ENCODE data around the gene MYNN. TPM values are rescaled to one million over a fixed set of nuclear protein-coding genes. Genes with fewer than 3 reads are reported as not detected.

Gene MYNN
- polyA plus RNA-seq, 1 donor from 2014 or later = 15.2 TPM

DNA sequence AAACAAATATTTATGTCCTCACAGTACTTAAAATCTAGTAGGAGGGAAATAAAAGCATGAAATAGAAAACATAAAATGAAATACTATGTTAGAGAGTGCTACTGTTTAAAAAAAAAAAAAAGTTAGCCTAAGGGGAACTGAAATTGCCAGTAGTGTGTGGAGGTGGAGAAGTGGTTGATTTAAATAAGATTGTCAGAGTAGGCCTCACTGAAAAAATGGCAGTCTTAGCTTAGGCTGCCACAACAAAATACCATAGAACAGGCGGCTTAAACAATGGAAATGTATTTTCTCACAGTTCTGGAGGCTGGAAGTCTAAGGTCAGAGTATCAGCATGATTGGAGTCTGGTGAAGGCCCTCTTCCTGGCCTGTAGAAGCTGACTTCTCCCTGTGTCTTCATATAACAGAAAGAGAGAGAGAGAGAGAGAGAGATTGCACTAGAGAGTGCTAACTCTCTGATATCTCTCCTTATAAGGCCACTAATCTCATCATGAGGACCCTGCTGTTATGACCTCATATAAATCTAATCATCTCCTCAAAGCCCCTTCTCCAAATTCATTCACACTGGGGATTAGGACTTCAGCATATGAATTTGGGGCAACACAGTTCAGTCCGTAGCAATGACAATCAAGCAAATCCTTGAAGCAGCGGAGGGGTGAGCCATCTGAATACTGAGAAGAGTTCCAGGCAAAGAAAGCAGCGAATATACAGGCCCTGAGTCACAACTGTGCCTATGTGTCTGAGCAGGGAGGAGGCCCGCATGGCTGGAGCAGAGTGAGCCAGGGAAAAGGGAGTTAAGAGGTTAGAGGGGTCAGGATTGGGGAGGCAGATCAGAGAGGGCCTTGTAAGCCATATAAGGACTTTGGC is 63.1 kb downstream of the MYNN start:
- H3K4me1 Mint-ChIP-seq = peaks cover 21 to 26% (median 23%) of the 10 kb centered on the region in 3 donors
- H3K27ac Mint-ChIP-seq = peak overlapping the region; percentile 39 to 84 (median 78)
- H3K4me3 Mint-ChIP-seq = peak overlapping the region in 2 of 4 donors; percentile 3 to 74
- no peaks in the 10 kb centered on the region for H3K36me3 Mint-ChIP-seq
- peaks cover 1% of the 10 kb centered on the region for H3K27me3 Mint-ChIP-seq
- no peaks in the 10 kb centered on the region for H3K9me3 Mint-ChIP-seq

GRCh38 chr3:169836942-169837275 is 63.7 kb downstream of the MYNN start:
- no peaks in the 10 kb centered on the region for H3K36me3 Mint-ChIP-seq
- peaks cover 1% of the 10 kb centered on the region for H3K27me3 Mint-ChIP-seq
- H3K4me1 Mint-ChIP-seq = peaks cover 22 to 28% (median 27%) of the 10 kb centered on the region in 3 donors
- no peak overlapping the region for H3K4me3 Mint-ChIP-seq
- peak overlapping the region in 1 of 3 donors; percentile 78 for H3K27ac Mint-ChIP-seq
- H3K9me3 Mint-ChIP-seq = no peaks in the 10 kb centered on the region

DNA sequence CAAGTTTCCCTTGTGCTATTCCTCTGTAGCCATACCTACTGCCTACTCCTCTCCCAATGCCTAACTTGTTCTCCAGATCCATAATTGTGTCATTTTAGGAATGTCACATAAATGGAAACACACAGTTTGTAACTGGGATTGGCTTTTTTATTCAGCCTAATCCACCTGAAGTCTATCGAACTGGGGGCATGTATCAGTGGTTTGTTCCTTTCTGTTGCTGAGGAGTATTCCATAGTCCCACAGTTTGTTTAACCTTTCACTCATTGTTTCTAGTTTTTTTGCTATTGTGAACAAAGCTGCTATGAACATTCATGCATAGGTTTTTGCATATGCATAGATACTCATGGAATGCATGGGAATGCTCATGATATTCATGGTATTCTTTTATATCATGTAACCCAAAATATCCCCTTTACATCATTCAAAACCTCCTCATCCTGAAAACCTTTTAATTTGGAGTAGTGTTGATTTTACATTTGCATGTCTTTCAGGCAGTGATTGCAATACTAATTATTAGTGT is 65.4 kb downstream of the MYNN start:
- peaks cover 1% of the 10 kb centered on the region for H3K27me3 Mint-ChIP-seq
- no peaks in the 10 kb centered on the region for H3K9me3 Mint-ChIP-seq
- H3K27ac Mint-ChIP-seq = no peak overlapping the region
- H3K4me3 Mint-ChIP-seq = peak overlapping the region in 1 of 4 donors; percentile 58
- peaks cover 31 to 33% (median 32%) of the 10 kb centered on the region in 3 donors for H3K4me1 Mint-ChIP-seq
- no peaks in the 10 kb centered on the region for H3K36me3 Mint-ChIP-seq

Other genes with a start within 250 kb of the MYNN start
- not detected for gene MECOM, start 109.7 kb upstream of the MYNN start, polyA plus RNA-seq
- 0.78 TPM for gene TERC, start 8.3 kb upstream of the MYNN start, polyA plus RNA-seq
- 0.20 TPM for gene ACTRT3, start 3.8 kb upstream of the MYNN start, polyA plus RNA-seq
- gene LRRIQ4, start 39.5 kb downstream of the MYNN start, polyA plus RNA-seq = not detected
- 0.60 TPM for gene LRRC34, start 39.5 kb downstream of the MYNN start, polyA plus RNA-seq
- gene LRRC31, start 96.5 kb downstream of the MYNN start, polyA plus RNA-seq = not detected
- not detected for gene SAMD7, start 138.2 kb downstream of the MYNN start, polyA plus RNA-seq
- gene SEC62, start 193.4 kb downstream of the MYNN start, polyA plus RNA-seq = 273 TPM